GM12891 (cell line): ENCODE results near the gene PDCD2L.
"Not testable (repeated sequence)": the region's sequence is repeated elsewhere in the genome, so short reads cannot be mapped to it uniquely, and the experiment has no call there.

Source experiments
- DNase-seq: peaks from one replicate; pipeline ENCODE4 v3.0.0; 2011; ENCODE audit warnings: low spot score; ENCODE audit not compliant: insufficient read length
- FAIRE-seq: peaks from 2 replicates; lab custom pipeline; 2011; peaks lifted over from hg19 to GRCh38; lab: Jason Lieb, UNC
- PAX5 ChIP-seq: IDR thresholded peaks from 2 replicates; pipeline ENCODE4 v1.6.1; 2011; ENCODE audit warnings: low read length, moderate library complexity, mild to moderate bottlenecking; ENCODE audit not compliant: insufficient read depth, severe bottlenecking
- POLR2A ChIP-seq: IDR thresholded peaks from 2 replicates; pipeline ENCODE4 v1.6.1; 2011; ENCODE audit warnings: low read depth, low read length, control low read depth
- POLR2AphosphoS5 ChIP-seq: IDR thresholded peaks from 2 replicates; pipeline ENCODE4 v1.6.1; 2011; ENCODE audit warnings: low read depth, low read length, control low read depth
- POU2F2 ChIP-seq: IDR thresholded peaks from 2 replicates; pipeline ENCODE4 v1.6.1; 2011; ENCODE audit warnings: low read depth, mild to moderate bottlenecking, control low read depth, low read length, moderate library complexity
- SPI1 ChIP-seq: IDR thresholded peaks from 2 replicates; pipeline ENCODE4 v1.6.1; 2011; ENCODE audit warnings: low read depth, low read length, control low read depth
- TAF1 ChIP-seq: IDR thresholded peaks from 2 replicates; pipeline ENCODE4 v1.6.1; 2011; ENCODE audit warnings: low read depth, low read length, control low read depth

The PDCD2L gene

DNA sequence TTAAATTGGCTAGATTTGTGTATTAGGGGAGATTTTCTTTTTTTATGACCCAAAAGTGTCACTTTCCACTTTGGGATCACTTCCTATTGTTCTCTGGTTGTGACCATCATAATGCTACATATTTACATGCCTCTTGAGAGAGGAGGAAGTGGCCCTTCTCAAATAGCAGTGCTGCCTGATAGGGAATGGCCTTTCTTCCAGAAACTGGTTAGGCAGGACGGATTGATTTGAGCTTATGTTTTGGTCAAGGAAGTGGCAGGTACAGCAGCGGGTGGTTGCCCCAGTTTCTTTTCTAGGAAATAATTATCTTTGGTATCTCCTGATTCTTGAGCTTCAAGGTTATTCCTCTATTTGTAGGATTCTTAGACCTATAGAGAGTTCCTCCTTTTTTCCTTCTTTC is 55.4 kb downstream of the PDCD2L start:
- TF ChIP-seq PAX5 (no peak), POU2F2 (no peak), POLR2AphosphoS5 (no peak), SPI1 (no peak), TAF1 (no peak), POLR2A (no peak)
- FAIRE-seq, result no peak
- no peak for DNase-seq

DNA sequence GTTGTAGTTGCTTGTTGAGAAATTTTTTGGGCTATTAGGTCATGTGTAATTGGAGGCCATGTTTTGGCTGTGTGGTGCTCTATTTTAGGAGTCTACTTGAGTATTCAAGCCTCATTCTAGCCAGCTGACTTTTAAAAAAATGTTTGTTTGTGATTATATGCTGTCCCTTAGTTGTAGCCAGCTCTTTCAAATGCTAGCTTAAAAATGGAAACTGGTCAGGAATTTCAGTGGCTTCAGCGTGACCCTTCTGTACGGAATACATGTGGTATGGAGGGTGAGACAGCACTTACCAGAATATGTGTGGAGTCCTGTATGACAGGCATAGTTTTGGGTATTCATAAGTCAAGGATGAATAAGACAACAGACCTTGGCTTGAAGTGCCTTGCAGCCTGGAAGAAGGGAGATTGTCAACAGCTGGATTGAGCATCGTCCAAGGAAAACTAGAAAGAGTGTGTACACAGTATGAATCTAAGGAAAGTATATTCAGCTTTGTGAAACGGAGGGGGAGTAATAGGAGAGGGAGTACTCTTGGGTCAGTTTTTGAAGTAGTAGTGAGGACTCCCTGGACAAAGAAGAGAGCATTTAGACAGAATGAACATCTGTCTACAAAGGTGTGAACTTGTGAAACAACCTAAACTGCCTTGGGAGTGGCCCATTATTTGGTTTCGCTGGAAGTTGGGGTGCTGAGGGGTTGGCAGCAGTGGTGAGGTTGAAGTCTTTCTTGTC is 57.3 kb downstream of the PDCD2L start:
- no peak for DNase-seq
- no peak for TF ChIP-seq POLR2A
- no peak for TF ChIP-seq PAX5
- no peak for TF ChIP-seq POLR2AphosphoS5
- TF ChIP-seq POU2F2, result no peak
- TF ChIP-seq TAF1, result no peak
- no peak for FAIRE-seq

DNA sequence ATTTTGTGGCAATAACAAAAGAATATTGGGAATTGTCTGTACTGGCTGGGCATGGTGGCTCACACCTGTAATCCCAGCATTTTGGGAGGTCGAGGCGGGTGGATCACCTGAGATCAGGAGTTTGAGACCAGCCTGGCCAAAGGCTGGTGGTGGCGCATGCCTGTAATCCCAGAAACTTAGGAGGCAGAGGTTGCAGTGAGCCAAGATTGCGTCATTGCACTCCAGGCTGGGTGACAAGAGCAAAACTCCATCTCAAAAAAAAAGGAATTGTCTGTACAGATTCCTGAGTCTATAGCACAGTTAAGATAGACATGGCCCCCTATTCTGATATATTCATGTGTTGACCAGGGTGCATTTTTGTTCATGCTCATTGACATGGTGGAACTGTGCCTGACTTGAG is 60.6 kb downstream of the PDCD2L start:
- not testable (repeated sequence) for FAIRE-seq, DNase-seq

DNA sequence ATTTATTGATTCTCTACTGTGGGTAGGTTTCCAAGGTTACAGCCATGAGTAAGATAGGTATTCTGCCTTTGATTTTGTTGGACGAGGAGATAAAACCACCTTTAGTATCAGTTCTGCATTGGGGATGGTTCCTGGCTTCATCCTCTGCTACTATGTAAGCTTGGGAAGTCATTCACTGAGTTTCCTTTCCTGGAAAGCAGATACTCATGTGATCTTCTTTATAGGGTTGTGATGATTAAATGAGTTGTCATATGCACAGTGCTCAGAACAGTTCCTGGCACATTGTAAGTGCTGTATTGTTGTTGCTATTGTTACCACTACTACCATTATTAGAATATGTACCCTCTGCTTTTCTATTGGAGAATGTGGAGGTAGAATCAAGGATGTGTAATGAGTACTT is 64.2 kb downstream of the PDCD2L start:
- no peak for TF ChIP-seq TAF1
- peak; percentile 54 for TF ChIP-seq SPI1
- DNase-seq, result no peak
- FAIRE-seq, result no peak

DNA sequence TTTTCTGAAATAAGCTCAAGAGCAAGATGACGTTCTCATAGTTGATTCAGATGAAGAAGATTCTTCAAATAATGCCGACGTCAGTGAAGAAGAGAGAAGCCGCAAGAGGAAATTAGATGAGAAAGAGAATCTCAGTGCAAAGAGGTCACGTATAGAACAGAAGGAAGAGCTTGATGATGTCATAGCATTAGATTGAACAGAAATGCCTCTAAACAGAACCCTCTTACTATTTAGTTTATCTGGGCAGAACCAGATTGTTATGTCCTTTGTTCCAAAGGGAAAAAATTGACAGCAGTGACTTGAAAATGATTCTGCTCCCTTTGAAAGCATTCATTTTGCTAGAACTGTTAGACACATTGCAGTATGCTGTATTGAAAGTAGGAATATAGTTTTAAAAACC is 64.8 kb downstream of the PDCD2L start:
- not testable (repeated sequence) for FAIRE-seq, DNase-seq

DNA sequence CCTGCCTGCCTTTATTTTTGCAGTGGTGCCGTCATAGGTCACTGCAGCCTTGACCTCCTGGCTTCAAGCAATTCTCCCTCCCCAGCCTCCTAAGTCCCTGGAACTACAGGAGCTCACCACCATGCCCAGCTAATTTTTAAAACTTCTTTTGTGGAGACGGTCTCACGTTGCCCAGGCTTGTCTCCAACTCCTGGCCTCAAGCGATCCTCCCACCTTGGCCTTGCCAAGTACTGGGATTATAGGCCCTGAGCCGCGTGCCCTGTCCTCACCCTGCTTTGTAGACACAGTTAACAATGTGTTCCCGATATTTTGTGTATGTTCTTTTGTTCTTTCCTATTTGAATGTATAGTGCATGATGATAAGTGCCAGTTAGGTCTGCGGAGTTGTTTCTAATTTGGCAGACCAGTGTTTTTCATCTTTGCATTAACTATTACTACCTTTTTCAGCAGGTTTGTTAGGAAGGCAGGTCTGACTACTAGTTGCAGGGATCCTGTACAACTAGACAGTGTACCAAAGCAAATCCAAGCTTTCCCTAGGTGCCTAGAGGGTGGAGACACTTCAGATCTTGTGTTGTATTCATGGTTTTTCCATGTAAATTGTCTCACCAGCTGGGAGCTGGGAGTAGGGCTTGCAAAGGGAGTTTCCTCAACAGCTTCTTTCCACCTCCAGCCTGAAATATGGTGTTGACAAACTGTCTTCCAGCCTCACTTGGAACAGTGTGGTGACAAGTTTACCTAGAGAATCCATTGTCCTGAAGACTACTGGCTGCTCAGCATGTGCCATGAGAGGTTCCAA is 67.9 kb downstream of the PDCD2L start:
- no peak for FAIRE-seq
- TF ChIP-seq PAX5 (no peak), POLR2AphosphoS5 (no peak; the same call in 1 of the 2 replicates)
- no peak for DNase-seq

DNA sequence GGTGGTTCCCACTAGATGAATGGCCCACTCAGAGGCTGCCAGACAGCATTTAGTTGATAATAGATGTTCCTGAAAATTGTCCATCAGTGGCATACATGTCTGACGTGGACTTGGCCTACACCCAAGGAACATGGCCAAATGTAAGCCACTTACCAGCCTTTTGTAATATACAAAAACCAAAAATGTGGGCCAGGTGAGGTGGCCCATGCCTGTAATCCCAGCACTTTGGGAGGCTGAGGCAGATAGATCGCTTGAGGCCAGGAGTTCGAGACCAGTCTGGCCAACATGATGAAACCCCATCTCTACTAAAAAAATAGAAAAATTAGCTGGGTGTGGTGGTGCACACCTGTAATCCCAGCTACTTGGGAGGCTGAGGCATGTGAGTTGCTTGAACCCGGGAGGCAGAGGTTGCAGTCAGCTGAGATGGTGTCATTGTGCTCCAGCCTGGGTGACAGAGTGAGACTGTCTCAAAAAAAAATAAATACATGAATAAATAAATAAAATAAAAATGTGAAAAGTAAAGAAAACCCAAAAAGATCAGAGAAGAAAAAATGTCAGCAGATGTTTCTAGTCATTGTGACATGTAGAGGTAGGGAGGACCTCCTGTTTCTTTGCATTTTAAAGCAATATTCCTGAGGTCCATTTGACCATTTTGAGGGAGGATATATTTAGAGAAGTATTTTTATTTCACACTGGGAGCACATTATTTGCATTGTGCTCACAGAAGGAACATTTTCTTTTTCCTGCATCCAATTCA is 70.2 kb downstream of the PDCD2L start:
- DNase-seq (no peak), FAIRE-seq (no peak)
- TF ChIP-seq POLR2AphosphoS5, result no peak; the same call in 1 of the 2 replicates
- no peak for TF ChIP-seq TAF1
- no peak for TF ChIP-seq PAX5
- TF ChIP-seq POU2F2, result no peak
- TF ChIP-seq SPI1, result no peak
- TF ChIP-seq POLR2A, result no peak

DNA sequence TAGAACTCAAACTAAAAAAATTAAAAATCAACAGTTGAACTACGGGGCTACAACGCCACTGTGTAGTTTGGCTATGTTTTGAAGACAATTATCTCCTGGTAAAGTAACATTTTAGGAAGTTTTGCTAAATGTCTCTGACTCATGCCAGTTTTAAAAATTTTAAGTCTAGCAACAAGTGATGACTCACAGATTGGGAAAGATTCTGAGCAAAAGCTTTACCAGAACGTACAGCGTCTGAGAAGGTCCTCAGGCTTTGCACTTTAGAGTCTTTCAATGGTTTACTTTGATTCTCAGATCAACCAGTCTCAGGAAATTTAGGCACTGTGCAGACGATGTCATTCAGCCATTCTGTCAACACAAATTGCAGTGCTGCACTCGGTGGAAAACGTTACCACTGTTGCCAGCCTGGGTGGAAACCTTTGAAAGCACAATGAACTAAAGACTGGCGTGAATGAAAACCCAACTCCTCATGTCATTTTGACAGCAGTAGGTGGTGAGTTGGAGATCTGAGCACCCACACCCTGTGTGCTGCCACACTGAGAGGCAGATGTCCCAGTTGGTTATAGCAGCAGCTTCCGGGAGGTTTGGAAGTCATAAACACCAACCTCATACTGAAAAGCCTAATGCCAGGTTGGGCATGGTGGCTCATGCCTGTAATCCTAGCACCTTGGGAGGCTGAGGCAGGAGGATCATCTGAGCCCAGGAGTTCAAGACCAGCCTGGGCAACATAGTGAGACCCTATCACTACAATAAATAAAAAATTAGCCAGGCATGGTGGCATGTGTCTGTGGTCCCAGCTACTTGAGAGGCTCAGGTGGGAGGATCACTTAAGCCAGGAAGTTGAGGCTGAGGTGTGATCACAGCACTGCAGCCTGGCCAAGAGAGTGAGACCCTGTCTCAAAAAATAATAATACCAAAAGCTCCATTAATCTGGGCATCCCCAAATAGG is 71.1 kb downstream of the PDCD2L start:
- TF ChIP-seq SPI1, result no peak
- no peak for TF ChIP-seq TAF1
- TF ChIP-seq PAX5, result no peak
- 0 out of 2 replicates have a peak, but pooled peaks have one; percentile 40 for TF ChIP-seq POLR2AphosphoS5
- TF ChIP-seq POU2F2, result no peak
- FAIRE-seq, result no peak
- DNase-seq, result no peak
